ENCODE results near the gene JAG2. TPM values are rescaled to one million over a fixed set of nuclear protein-coding genes. Genes with fewer than 3 reads are reported as not detected.
A peak's percentile ranks its signal among the peaks of the same experiment; 100 is the strongest.

Gene JAG2
- total RNA-seq, 1 experiment from 2014 or later, result 1.3 TPM

- no peak for DNase-seq (ENCODE audit: low read depth, low spot score)
- in situ Hi-C loops (cut with HindIII; ENCODE audit: low pct_unique_long_range_greater_than_20kb, low sequenced_read_pairs), result no loop called here
These were observed 4.6 kb upstream of the JAG2 start for GRCh38 chr14:105173145-105173544.

GRCh38 chr14:105172476-105172875 lies 3.9 kb upstream of the JAG2 start:
- in situ Hi-C loops (cut with HindIII; ENCODE audit: low pct_unique_long_range_greater_than_20kb, low sequenced_read_pairs), result no loop called here

GRCh38 chr14:105171004-105171673 lies 2.6 kb upstream of the JAG2 start:
- in situ Hi-C loops (cut with HindIII; ENCODE audit: low pct_unique_long_range_greater_than_20kb, low sequenced_read_pairs), result no loop called here

More at GRCh38 chr14:105172476-105172875, 3.9 kb upstream of the JAG2 start:
- no peak for DNase-seq (ENCODE audit: low read depth, low spot score)

GRCh38 chr14:105169776-105170655 lies 1.4 kb upstream of the JAG2 start:
- DNase-seq (ENCODE audit: low read depth, low spot score), result no peak
- in situ Hi-C loops (cut with HindIII; ENCODE audit: low pct_unique_long_range_greater_than_20kb, low sequenced_read_pairs), result no loop called here

More at GRCh38 chr14:105171004-105171673, 2.6 kb upstream of the JAG2 start:
- DNase-seq (ENCODE audit: low read depth, low spot score), result no peak

GRCh38 chr14:105168979-105169507 lies 467 bp upstream of the JAG2 start:
- peak; percentile 21 for DNase-seq (ENCODE audit: low read depth, low spot score)
- in situ Hi-C loops (cut with HindIII; ENCODE audit: low pct_unique_long_range_greater_than_20kb, low sequenced_read_pairs), result no loop called here

- in situ Hi-C loops (cut with HindIII; ENCODE audit: low pct_unique_long_range_greater_than_20kb, low sequenced_read_pairs), result no loop called here
- no peak for DNase-seq (ENCODE audit: low read depth, low spot score)
These were observed 519 bp downstream of the JAG2 start for GRCh38 chr14:105168093-105168420.

GRCh38 chr14:105167303-105168092 lies 1.1 kb downstream of the JAG2 start:
- DNase-seq (ENCODE audit: low read depth, low spot score), result no peak
- in situ Hi-C loops (cut with HindIII; ENCODE audit: low pct_unique_long_range_greater_than_20kb, low sequenced_read_pairs), result no loop called here

GRCh38 chr14:105166571-105167302 lies 1.8 kb downstream of the JAG2 start:
- in situ Hi-C loops (cut with HindIII; ENCODE audit: low pct_unique_long_range_greater_than_20kb, low sequenced_read_pairs), result no loop called here
- DNase-seq (ENCODE audit: low read depth, low spot score), result no peak

GRCh38 chr14:105165761-105166485 lies 2.7 kb downstream of the JAG2 start:
- DNase-seq (ENCODE audit: low read depth, low spot score), result no peak
- in situ Hi-C loops (cut with HindIII; ENCODE audit: low pct_unique_long_range_greater_than_20kb, low sequenced_read_pairs), result no loop called here

GRCh38 chr14:105165134-105165704 lies 3.4 kb downstream of the JAG2 start:
- DNase-seq (ENCODE audit: low read depth, low spot score), result no peak

GRCh38 chr14:105163040-105163742 lies 5.4 kb downstream of the JAG2 start:
- no peak for DNase-seq (ENCODE audit: low read depth, low spot score)
- in situ Hi-C loops (cut with HindIII; ENCODE audit: low pct_unique_long_range_greater_than_20kb, low sequenced_read_pairs), result no loop called here

More at GRCh38 chr14:105165134-105165704, 3.4 kb downstream of the JAG2 start:
- in situ Hi-C loops (cut with HindIII; ENCODE audit: low pct_unique_long_range_greater_than_20kb, low sequenced_read_pairs), result no loop called here

- in situ Hi-C loops (cut with HindIII; ENCODE audit: low pct_unique_long_range_greater_than_20kb, low sequenced_read_pairs), result no loop called here
- DNase-seq (ENCODE audit: low read depth, low spot score), result no peak
These were observed 6.0 kb downstream of the JAG2 start for GRCh38 chr14:105162669-105162979.

- no peak for DNase-seq (ENCODE audit: low read depth, low spot score)
- in situ Hi-C loops (cut with HindIII; ENCODE audit: low pct_unique_long_range_greater_than_20kb, low sequenced_read_pairs), result no loop called here
These were observed 6.5 kb downstream of the JAG2 start for GRCh38 chr14:105161964-105162668.

- no peak for DNase-seq (ENCODE audit: low read depth, low spot score)
- in situ Hi-C loops (cut with HindIII; ENCODE audit: low pct_unique_long_range_greater_than_20kb, low sequenced_read_pairs), result no loop called here
These were observed 7.3 kb downstream of the JAG2 start for GRCh38 chr14:105161309-105161708.

- in situ Hi-C loops (cut with HindIII; ENCODE audit: low pct_unique_long_range_greater_than_20kb, low sequenced_read_pairs), result no loop called here
- DNase-seq (ENCODE audit: low read depth, low spot score), result no peak
These were observed 7.8 kb downstream of the JAG2 start for GRCh38 chr14:105160776-105161175.

GRCh38 chr14:105159344-105159743 lies 9.2 kb downstream of the JAG2 start:
- no peak for DNase-seq (ENCODE audit: low read depth, low spot score)
- in situ Hi-C loops (cut with HindIII; ENCODE audit: low pct_unique_long_range_greater_than_20kb, low sequenced_read_pairs), result no loop called here

All from SK-MEL-5 (cell line).